AG09309 (cell line): ENCODE data around the gene SCRN1.

Source experiments
- DNase-seq: peaks from one replicate; pipeline ENCODE4 v3.0.0-alpha.2; 2010; ENCODE audit warnings: low read depth
- H3K4me3 ChIP-seq: 2 replicates; pipeline ENCODE4 v1.5.1; 2011; ENCODE audit warnings: mild to moderate bottlenecking, low read depth, low read length, moderate library complexity; ENCODE audit not compliant: control insufficient read depth
- TF ChIP-seq, protein P1 (sequence below): IDR thresholded peaks from 2 replicates; pipeline ENCODE4 v1.5.1; 2011; ENCODE audit warnings: mild to moderate bottlenecking, low read depth, low read length, inconsistent platforms; ENCODE audit not compliant: insufficient read depth, control insufficient read depth; ENCODE audit errors: missing control alignments

Gene SCRN1

GRCh38 chr7:29890251-29890650 lies 99.3 kb downstream of the SCRN1 start:
- TF ChIP-seq, protein P1, sequence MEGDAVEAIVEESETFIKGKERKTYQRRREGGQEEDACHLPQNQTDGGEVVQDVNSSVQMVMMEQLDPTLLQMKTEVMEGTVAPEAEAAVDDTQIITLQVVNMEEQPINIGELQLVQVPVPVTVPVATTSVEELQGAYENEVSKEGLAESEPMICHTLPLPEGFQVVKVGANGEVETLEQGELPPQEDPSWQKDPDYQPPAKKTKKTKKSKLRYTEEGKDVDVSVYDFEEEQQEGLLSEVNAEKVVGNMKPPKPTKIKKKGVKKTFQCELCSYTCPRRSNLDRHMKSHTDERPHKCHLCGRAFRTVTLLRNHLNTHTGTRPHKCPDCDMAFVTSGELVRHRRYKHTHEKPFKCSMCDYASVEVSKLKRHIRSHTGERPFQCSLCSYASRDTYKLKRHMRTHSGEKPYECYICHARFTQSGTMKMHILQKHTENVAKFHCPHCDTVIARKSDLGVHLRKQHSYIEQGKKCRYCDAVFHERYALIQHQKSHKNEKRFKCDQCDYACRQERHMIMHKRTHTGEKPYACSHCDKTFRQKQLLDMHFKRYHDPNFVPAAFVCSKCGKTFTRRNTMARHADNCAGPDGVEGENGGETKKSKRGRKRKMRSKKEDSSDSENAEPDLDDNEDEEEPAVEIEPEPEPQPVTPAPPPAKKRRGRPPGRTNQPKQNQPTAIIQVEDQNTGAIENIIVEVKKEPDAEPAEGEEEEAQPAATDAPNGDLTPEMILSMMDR = no peak
- no peak overlapping the region for H3K4me3 ChIP-seq
- DNase-seq = no peak

DNA sequence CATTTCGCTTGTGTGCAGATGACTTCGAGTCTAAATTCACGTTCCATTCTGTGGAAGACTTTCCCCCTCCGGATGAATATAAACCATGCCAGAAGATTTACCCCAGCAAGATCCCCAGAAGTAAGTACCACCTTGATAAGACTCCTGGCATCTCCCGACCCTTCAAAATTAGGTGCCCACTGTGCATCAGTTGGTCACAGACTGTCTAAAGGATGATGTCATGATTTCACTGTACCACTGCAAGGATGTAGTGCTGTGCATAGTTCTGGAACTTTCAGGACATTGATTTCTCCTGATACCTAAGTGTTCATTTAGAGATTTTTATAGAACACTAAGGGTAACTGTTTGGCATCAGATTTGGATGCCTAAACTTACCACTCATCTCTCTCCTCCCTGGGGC lies 100.3 kb downstream of the SCRN1 start:
- TF ChIP-seq, protein P1 = no peak
- H3K4me3 ChIP-seq = no peak overlapping the region
- DNase-seq = no peak

DNA sequence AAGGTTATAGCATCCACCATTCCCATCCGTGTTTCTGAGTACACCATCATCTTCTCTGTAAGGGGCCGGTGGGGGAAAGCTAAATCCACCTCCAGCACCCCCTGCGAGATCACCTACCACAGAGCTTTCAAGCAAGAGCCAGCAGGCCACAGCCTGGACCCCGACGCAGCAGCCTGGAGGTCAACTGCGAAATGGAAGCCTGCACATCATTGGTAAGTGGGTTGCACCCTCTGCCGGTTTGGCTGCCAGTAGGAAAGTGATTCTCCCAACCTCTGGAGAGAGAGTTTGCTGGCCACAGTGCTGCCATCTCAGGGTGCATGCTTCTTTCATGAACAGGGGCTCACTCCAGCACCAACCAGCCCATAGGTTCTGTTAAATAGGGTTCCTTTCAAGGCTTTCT lies 101.6 kb downstream of the SCRN1 start:
- TF ChIP-seq, protein P1 = no peak
- no peak for DNase-seq
- H3K4me3 ChIP-seq = no peak overlapping the region

DNA sequence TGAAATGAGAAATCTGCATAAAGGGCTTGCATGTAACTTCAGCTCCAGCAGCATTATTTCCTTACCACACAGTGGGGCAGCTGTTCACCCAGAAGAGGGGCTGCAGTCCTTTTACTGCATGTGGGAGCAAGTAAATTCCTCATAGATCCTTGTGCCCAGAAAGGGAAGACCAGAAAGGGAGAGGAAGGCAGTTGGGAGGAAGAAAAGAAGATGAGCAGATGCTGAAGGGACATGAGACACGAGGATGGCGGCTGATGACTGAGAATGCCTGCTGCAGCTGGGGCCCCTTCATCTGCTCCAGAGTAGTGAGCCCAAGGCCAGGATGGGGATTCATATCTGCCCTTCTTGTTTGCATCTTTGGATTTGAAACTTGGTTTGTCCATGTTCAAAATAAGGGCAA lies 102.8 kb downstream of the SCRN1 start:
- TF ChIP-seq, protein P1 = no peak
- no peak overlapping the region for H3K4me3 ChIP-seq
- DNase-seq = no peak

GRCh38 chr7:29885626-29886025 lies 104.0 kb downstream of the SCRN1 start:
- no peak for DNase-seq
- H3K4me3 ChIP-seq = no peak overlapping the region
- TF ChIP-seq, protein P1 = no peak

- TF ChIP-seq, protein P1 = no peak
- DNase-seq = no peak
- no peak overlapping the region for H3K4me3 ChIP-seq
Observed at GRCh38 chr7:29884399-29885272, 105.0 kb downstream of the SCRN1 start.
